K562 (cell line): ENCODE results near the gene FGFR4. TPM values are rescaled to one million over a fixed set of nuclear protein-coding genes. Genes with fewer than 3 reads are reported as not detected.

ENCODE experiments used
- BRF1 ChIP-seq: IDR thresholded peaks from 3 replicates; pipeline ENCODE4 v1.6.1; 2011; ENCODE audit warnings: borderline replicate concordance, mild to moderate bottlenecking; ENCODE audit not compliant: insufficient read length; ENCODE audit errors: extremely low read depth
- CTBP1 ChIP-seq: fragments of 450-650 bp; IDR thresholded peaks from 2 replicates; pipeline ENCODE4 v1.6.1; 2016; ENCODE audit warnings: borderline replicate concordance
- DIDO1 ChIP-seq: fragments of 450-650 bp; IDR thresholded peaks from 2 replicates; pipeline ENCODE4 v1.6.1; 2016; ENCODE audit warnings: low read depth, missing biosample characterization, missing genetic modification characterization
- EZH2 ChIP-seq: IDR thresholded peaks from 2 replicates; pipeline ENCODE4 v1.6.1; 2012; ENCODE audit warnings: low read depth, mild to moderate bottlenecking, inconsistent platforms, low read length, borderline replicate concordance
- HNRNPLL ChIP-seq: fragments of 200-400 bp; formaldehyde crosslinking; IDR thresholded peaks from 2 replicates; pipeline ENCODE4 v1.6.1; 2017; ENCODE audit warnings: low read length, low read depth, mild to moderate bottlenecking; ENCODE audit not compliant: poor library complexity, severe bottlenecking
- MAZ ChIP-seq, 2 experiments: fragments of 450-650 bp in 1 of 2; sonication (generic) in 1 of 2; formaldehyde crosslinking; IDR thresholded peaks in 1 of 2; conservative IDR thresholded peaks in 1 of 2; 2 replicates each; pipeline versions ENCODE4 v1.4.0 to v1.5.0; 2020; ENCODE audit warnings: mild to moderate bottlenecking in 1 of 2, missing genetic modification reagents in 1 of 2
- NEUROD1 ChIP-seq: fragments of 150-350 bp; IDR thresholded peaks from 2 replicates; pipeline ENCODE4 v1.6.1; 2014; ENCODE audit warnings: borderline replicate concordance, low read length, low read depth; ENCODE audit not compliant: partially characterized antibody
- RHOXF2B ChIP-seq: fragments of 250-450 bp; sonication (Bioruptor Pico); conservative IDR thresholded peaks from 2 replicates; pipeline ENCODE4 v1.5.1; 2021
- SMARCA4 ChIP-seq: fragments of 450-650 bp; IDR thresholded peaks from 2 replicates; pipeline ENCODE4 v1.6.1; 2016
- YBX1 ChIP-seq: fragments of 450-650 bp; IDR thresholded peaks from 2 replicates; pipeline ENCODE4 v1.7.1; 2016; ENCODE audit warnings: mild to moderate bottlenecking
- ZBTB40 ChIP-seq, 2 experiments: fragments of 450-650 bp in 1 of 2; sonication (generic) in 1 of 2; formaldehyde crosslinking in 1 of 2; IDR thresholded peaks; 2 replicates each; pipeline versions ENCODE4 v1.7.1 to v1.9.0; 2016 to 2022; ENCODE audit warnings: inconsistent platforms in 1 of 2, mild to moderate bottlenecking in 1 of 2, missing genetic modification reagents in 1 of 2
- ZFP36 ChIP-seq: fragments of 150-350 bp; IDR thresholded peaks from 2 replicates; pipeline ENCODE4 v1.6.1; 2018; ENCODE audit warnings: low read length, low read depth; ENCODE audit not compliant: partially characterized antibody
- ZNF740 ChIP-seq, 3 experiments: fragments of 200-800 bp in 1 of 3; sonication (Bioruptor generic) in 1 of 3; sonication (generic) in 1 of 3; formaldehyde crosslinking in 1 of 3; IDR thresholded peaks; 2 replicates each; pipeline versions ENCODE4 v1.6.1 to v1.8.0; 2016 to 2022; ENCODE audit warnings: mild to moderate bottlenecking in 2 of 3, missing compliant biosample characterization in 2 of 3, missing genetic modification characterization in 2 of 3, missing genetic modification reagents in 1 of 3
- polyA plus RNA-seq, 8 experiments: library from polyadenylated mRNA; depleted of rRNA in 4 of 8; stranded (reverse) in 5 of 8; unstranded in 3 of 8; fragments of >200 nt; fragmentation: Nextera tagmentation in 2 of 8; fragmentation: Illumina TruSeq in 1 of 8; extraction: Ambion mirVana in 2 of 8; extraction: Trizol in 1 of 8; gene quantifications; 2 replicates each; pipeline versions ENCODE4 v1.2.1 to v1.2.3, GENCODE V29; 2011 to 2014; ENCODE audit warnings: inconsistent platforms in 1 of 8, missing spikeins in 1 of 8
- total RNA-seq, 7 experiments: library from RNA; depleted of rRNA in 6 of 7; stranded (reverse); fragments of >200 nt in 6 of 7; fragmentation: Illumina TruSeq in 2 of 7; extraction: Trizol in 2 of 7; gene quantifications; 2 replicates each; pipeline versions ENCODE4 v1.2.1 to v1.2.3, GENCODE V29; 2011 to 2021; ENCODE audit warnings: low replicate concordance in 1 of 7

Gene FGFR4
- total and polyA plus RNA-seq, 9 of the 15 experiments (the other 6 are each of a cell fraction or from before 2014, with no cell fraction given), result 0.76 to 35.4 (median 7.5) TPM

GRCh38 chr5:177085985-177086653, 596 bp upstream of the FGFR4 start (continued):
- TF ChIP-seq ZNF740 (CRISPR knock-in tag; IDR thresholded peaks at IDR 0.05) (no peak), ZNF740 (tag; IDR thresholded peaks at IDR 0.05) (no peak), NEUROD1 (no peak), EZH2 (no peak), HNRNPLL (peak; percentile 92), RHOXF2B (CRISPR knock-in tag) (no peak), CTBP1 (peak; percentile 9; the same call in 1 of the 2 replicates), ZFP36 (peak; percentile 83), DIDO1 (tag) (no peak), BRF1 (no peak), MAZ (CRISPR knock-in tag; conservative IDR thresholded peaks at IDR 0.05 in 1 of 2, IDR thresholded peaks at IDR 0.05 in 1 of 2) (no peak), SMARCA4 (0 out of 2 replicates have a peak, but pooled peaks have one; percentile 14), YBX1 (no peak), ZBTB40 (IDR thresholded peaks at IDR 0.05) (peak; percentile 36; the same call in 1 of the 2 replicates), ZBTB40 (CRISPR knock-in tag; IDR thresholded peaks at IDR 0.05) (no peak)
